IMR-90 (cell line): ENCODE measurements around the gene ATG12. TPM values are rescaled to one million over a fixed set of nuclear protein-coding genes. Genes with fewer than 3 reads are reported as not detected.

Experiments
- ATAC-seq: fragments of 200-7000 bp; cut with Tn5 transposase; 2 replicates; pipeline ENCODE4 v1.9.1; 2020; ENCODE audit warnings: low read depth, mild to moderate bottlenecking, moderate library complexity
- BruUV-seq: library from RNA; stranded (reverse); fragments of 400-500 nt; replicated peaks from 2 replicates; lab custom pipeline; 2021; lab: Mats Ljungman, UMichigan
- CTCF ChIA-PET: fragments of 300-600 bp; formaldehyde crosslinking; extraction: SDS; loops from one replicate; lab custom pipeline; 2021; ENCODE audit warnings: antibody characterized with exemption; lab: Yijun Ruan, JAX
- POLR2A ChIA-PET: fragments of 300-600 bp; sonication (Branson Sonifier 250); formaldehyde crosslinking; loops from one replicate; lab custom pipeline; 2022; ENCODE audit warnings: antibody characterized with exemption; ENCODE audit not compliant: unreplicated experiment; lab: Charles Lee
- DNase-seq: peaks from one replicate; pipeline ENCODE4 v3.0.0; 2013
- H2AFZ ChIP-seq: replicated peaks from 2 replicates; pipeline ENCODE3; 2013; ENCODE audit warnings: low read length, mild to moderate bottlenecking; ENCODE audit not compliant: poor library complexity
- H2AK5ac ChIP-seq: 2 replicates; pipeline ENCODE4 v1.6.1; 2013; ENCODE audit warnings: low read depth, low read length, inconsistent platforms
- H2AK9ac ChIP-seq: replicated peaks from 2 replicates; pipeline ENCODE3; 2013; ENCODE audit warnings: mild to moderate bottlenecking, low read depth, low read length, moderate library complexity; ENCODE audit not compliant: poor library complexity
- H2BK120ac ChIP-seq: 2 replicates; pipeline ENCODE4 v1.6.1; 2013; ENCODE audit warnings: low read depth, low read length, inconsistent platforms
- H2BK15ac ChIP-seq: 3 replicates; pipeline ENCODE4 v1.6.1; 2013; ENCODE audit warnings: low read depth, low read length, inconsistent platforms
- H2BK20ac ChIP-seq: 2 replicates; pipeline ENCODE4 v1.6.1; 2013; ENCODE audit warnings: low read depth, mild to moderate bottlenecking, inconsistent platforms, low read length, moderate library complexity
- H2BK5ac ChIP-seq: 2 replicates; pipeline ENCODE4 v1.6.1; 2013; ENCODE audit warnings: mild to moderate bottlenecking, low read depth, low read length, inconsistent platforms; ENCODE audit not compliant: poor library complexity, severe bottlenecking
- H3K14ac ChIP-seq: replicated peaks from 2 replicates; pipeline ENCODE4 v1.6.1; 2013; ENCODE audit warnings: low read depth, low read length, inconsistent platforms
- H3K18ac ChIP-seq: 2 replicates; pipeline ENCODE4 v1.6.1; 2013; ENCODE audit warnings: low read depth, low read length, control low read depth
- H3K23ac ChIP-seq: 2 replicates; pipeline ENCODE4 v1.6.1; 2013; ENCODE audit warnings: low read depth, low read length, inconsistent platforms
- H3K27ac ChIP-seq: 2 replicates; pipeline ENCODE4 v1.5.1; 2013; ENCODE audit warnings: mild to moderate bottlenecking, control low read depth, low read length; ENCODE audit not compliant: insufficient read depth
- H3K27me3 ChIP-seq: 2 replicates; pipeline ENCODE4 v1.6.1; 2013; ENCODE audit warnings: low read length; ENCODE audit not compliant: control insufficient read depth, insufficient read depth
- H3K36me3 ChIP-seq: 2 replicates; pipeline ENCODE4 v1.6.1; 2013; ENCODE audit warnings: low read length, mixed read lengths; ENCODE audit not compliant: control insufficient read depth, insufficient read depth
- H3K4ac ChIP-seq: 2 replicates; pipeline ENCODE4 v1.6.1; 2013; ENCODE audit warnings: low read depth, low read length, inconsistent platforms
- H3K4me1 ChIP-seq: 2 replicates; pipeline ENCODE4 v1.6.1; 2013; ENCODE audit warnings: low read length, mixed read lengths; ENCODE audit not compliant: control insufficient read depth, insufficient read depth
- H3K4me2 ChIP-seq: 2 replicates; pipeline ENCODE4 v1.6.1; 2013; ENCODE audit warnings: low read depth, mild to moderate bottlenecking, control low read depth, low read length, moderate library complexity
- H3K4me3 ChIP-seq: 2 replicates; pipeline ENCODE4 v1.5.1; 2013; ENCODE audit warnings: low read depth, mild to moderate bottlenecking, control low read depth, low read length, moderate library complexity; ENCODE audit not compliant: insufficient read depth
- H3K56ac ChIP-seq: 2 replicates; pipeline ENCODE4 v1.6.1; 2013; ENCODE audit warnings: low read length, inconsistent platforms; ENCODE audit not compliant: insufficient read depth; ENCODE audit errors: extremely low read depth
- H3K79me1 ChIP-seq, 2 experiments: 2 replicates each; pipeline ENCODE4 v1.6.1; 2013; ENCODE audit warnings: low read length in 2 of 2, inconsistent platforms in 1 of 2, low read depth in 1 of 2
- H3K9ac ChIP-seq: 2 replicates; pipeline ENCODE4 v1.6.1; 2013; ENCODE audit warnings: low read depth, low read length, control low read depth
- H3K9me1 ChIP-seq: 2 replicates; pipeline ENCODE4 v1.6.1; 2013; ENCODE audit warnings: low read length, inconsistent platforms; ENCODE audit not compliant: insufficient read depth
- H3K9me3 ChIP-seq: 2 replicates; pipeline ENCODE4 v1.6.1; 2013; ENCODE audit warnings: low read length; ENCODE audit not compliant: control insufficient read depth, insufficient read depth
- H4K20me1 ChIP-seq: 2 replicates; pipeline ENCODE4 v1.6.1; 2013; ENCODE audit warnings: low read length, inconsistent platforms; ENCODE audit not compliant: insufficient read depth
- H4K5ac ChIP-seq: 2 replicates; pipeline ENCODE4 v1.6.1; 2013; ENCODE audit warnings: mild to moderate bottlenecking, low read depth, low read length, control low read depth
- H4K8ac ChIP-seq, 2 experiments: 2 replicates each; pipeline ENCODE4 v1.6.1; 2013; ENCODE audit warnings: low read depth in 2 of 2, low read length in 2 of 2, control low read depth in 1 of 2, inconsistent platforms in 1 of 2
- H4K91ac ChIP-seq: 2 replicates; pipeline ENCODE4 v1.6.1; 2013; ENCODE audit warnings: low read depth, low read length, inconsistent platforms; ENCODE audit not compliant: insufficient read depth
- BHLHE40 ChIP-seq: fragments of 150-350 bp; IDR thresholded peaks from 2 replicates; pipeline ENCODE4 v1.6.1; 2016; ENCODE audit warnings: mild to moderate bottlenecking, low read depth, low read length
- CEBPB ChIP-seq: IDR thresholded peaks from 2 replicates; pipeline ENCODE4 v1.6.1; 2012; ENCODE audit warnings: low read depth, low read length, improper control_type of control experiment
- MXI1 ChIP-seq: IDR thresholded peaks from 2 replicates; pipeline ENCODE4 v1.6.1; 2012; ENCODE audit warnings: low read depth, mild to moderate bottlenecking, low read length, moderate library complexity, borderline replicate concordance
- WGBS, 2 experiments: methylation state at CpG; one replicate each; pipeline versions ENCODE4 v1.1.5 to v1.1.7; 2013; ENCODE audit warnings: missing lambda C conversion rate in 2 of 2; ENCODE audit not compliant: insufficient read length in 1 of 2; ENCODE audit errors: extremely low coverage in 2 of 2; 5-methylcytosine and 5-hydroxymethylcytosine counted together
- dilution Hi-C: fragments of 300-500 bp; cut with HindIII; formaldehyde crosslinking; loops from one replicate; pipeline ENCODE4 v1.14.3; 2018; ENCODE audit warnings: low sequenced_read_pairs; ENCODE audit not compliant: unreplicated experiment
- in situ Hi-C: fragments of 300-500 bp; cut with MboI; formaldehyde crosslinking; loops from 3 replicates; pipeline ENCODE4 v1.14.3; 2019; ENCODE audit warnings: low sequenced_read_pairs, inconsistent platforms, mixed read lengths
- intact Hi-C: fragments of 100-400 bp; cut with micrococcal nuclease; formaldehyde crosslinking; loops from 2 replicates; pipeline ENCODE4 v1.10.0; 2022
- polyA plus RNA-seq, 3 experiments: library from polyadenylated mRNA; depleted of rRNA; stranded (reverse); fragments of >200 nt; gene quantifications; 2 replicates each; pipeline ENCODE4 v1.2.3, GENCODE V29; 2012; ENCODE audit warnings: low replicate concordance in 1 of 3
- total RNA-seq: library from RNA; depleted of rRNA; stranded (reverse); fragments of >200 nt; gene quantifications from 2 replicates; pipeline ENCODE4 v1.2.3, GENCODE V29; 2012

The ATG12 gene
- total and polyA plus RNA-seq, 2 of the 4 experiments (the other 2 are of a cell fraction): 68.0 to 95.7 TPM

DNA sequence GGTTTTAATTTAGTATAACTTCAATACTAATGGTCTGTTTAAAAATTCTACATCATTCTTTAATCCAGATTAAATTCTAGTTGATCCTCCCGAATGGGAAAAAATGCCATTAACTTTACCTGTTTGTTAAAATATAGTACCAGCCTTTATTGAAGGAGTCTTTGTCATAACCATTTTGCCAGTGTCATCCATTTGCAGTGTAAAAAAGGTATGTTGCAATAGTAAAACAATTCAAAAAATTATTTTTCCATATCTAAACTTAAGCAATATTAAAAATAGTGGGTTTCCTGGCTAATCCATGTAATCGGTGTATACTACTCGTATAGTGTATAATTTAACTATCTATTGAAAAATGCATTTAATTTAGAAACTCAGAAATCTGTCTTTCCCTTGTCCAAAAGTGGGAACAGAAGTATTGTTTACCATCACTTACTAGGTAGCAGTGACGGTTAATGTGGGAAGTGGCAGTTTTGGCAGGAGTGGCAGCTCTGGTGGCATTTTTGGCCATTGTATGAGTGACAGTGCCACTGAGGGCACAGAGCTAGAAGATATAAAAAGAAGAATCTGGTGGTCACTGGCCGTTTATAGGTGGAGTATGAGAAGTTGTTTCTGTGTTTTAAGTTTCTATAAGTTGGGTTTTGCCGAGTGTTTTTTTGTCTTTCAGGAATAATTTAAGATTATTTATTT is 2.2 kb upstream of the ATG12 start:
- Histone ChIP-seq H3K9me1 (peaks cover 5% of the 10 kb centered on the region; the same call in 1 of the 2 replicates), H3K4me3 (no peak overlapping the region), H2AFZ (no peak overlapping the region), H4K91ac (no peak overlapping the region), H4K20me1 (peaks cover 44% of the 10 kb centered on the region), H3K4ac (no peak overlapping the region), H2BK120ac (no peak overlapping the region), H4K8ac (no peak overlapping the region), H3K79me1 (peaks cover 7 to 43% of the 10 kb centered on the region in 2 experiments), H3K9me3 (no peaks in the 10 kb centered on the region), H4K5ac (no peak overlapping the region), H3K4me1 (peaks cover 5% of the 10 kb centered on the region), H3K27ac (no peak overlapping the region), H3K14ac (no peak overlapping the region), H2BK5ac (no peak overlapping the region), H3K36me3 (no peaks in the 10 kb centered on the region), H3K23ac (no peak overlapping the region), H3K4me2 (peak overlapping the region; percentile 92), H2AK9ac (no peak overlapping the region), H3K9ac (no peak overlapping the region; the same call in 1 of the 2 replicates), H2BK15ac (no peak overlapping the region), H2BK20ac (no peak overlapping the region), H3K18ac (no peak overlapping the region), H3K56ac (no peak overlapping the region), H2AK5ac (no peak overlapping the region), H3K27me3 (no peaks in the 10 kb centered on the region)
- dilution Hi-C loops: no loop called here
- POLR2A ChIA-PET: no interaction called here
- ATAC-seq (no peak), DNase-seq (no peak)
- 80% methylated on average over 1 of the region's 6 CpGs; no CpG with 5 or more reads in 1 of the 2 experiments for whole genome bisulfite sequencing, 2 experiments
- in situ Hi-C loops: loop anchor here (25.0 kb wide), 1 partner anchor 556 kb away; the partner anchor contains the start of gene CCDC112
- TF ChIP-seq BHLHE40 (no peak), CEBPB (peak; percentile 83), MXI1 (no peak)
- CTCF ChIA-PET: no interaction called here
- BruUV-seq: no TSS peak
- intact Hi-C loops: loop anchor here (5.0 kb wide), 2 partner anchors 224 to 546 kb away; partner anchors contain the start of gene CCDC112
